NCI-H187 (cell line): Measurements from ENCODE around the gene LOXL1.

ENCODE experiments used
- DNase-seq, 2 experiments: peaks; one replicate each; lab custom pipeline; 2025; lab: John Stamatoyannopoulos, UW

LOXL1 gene

GRCh38 chr15:73981761-73982221 is 55.5 kb downstream of the LOXL1 start:
- DNase-seq: no peak

GRCh38 chr15:73982222-73982962 is 56.1 kb downstream of the LOXL1 start:
- DNase-seq: no peak

GRCh38 chr15:73983211-73983727 is 57.0 kb downstream of the LOXL1 start:
- DNase-seq: no peak

- DNase-seq: no peak
Measured at GRCh38 chr15:73983773-73984172, 57.5 kb downstream of the LOXL1 start.

- DNase-seq: no peak
Measured at GRCh38 chr15:73984208-73984979, 58.1 kb downstream of the LOXL1 start.

GRCh38 chr15:73985101-73985873 is 59.0 kb downstream of the LOXL1 start:
- no peak for DNase-seq

GRCh38 chr15:73986055-73986775 is 60.0 kb downstream of the LOXL1 start:
- no peak for DNase-seq

- no peak for DNase-seq
Measured at GRCh38 chr15:73986776-73987056, 60.5 kb downstream of the LOXL1 start.

- no peak for DNase-seq
Measured at GRCh38 chr15:73987250-73987649, 61.0 kb downstream of the LOXL1 start.

- no peak for DNase-seq
Measured at GRCh38 chr15:73987681-73988444, 61.6 kb downstream of the LOXL1 start.

GRCh38 chr15:73988445-73988969 is 62.2 kb downstream of the LOXL1 start:
- no peak for DNase-seq

GRCh38 chr15:73989001-73989798 is 62.9 kb downstream of the LOXL1 start:
- DNase-seq: no peak

- DNase-seq: no peak
Measured at GRCh38 chr15:73990250-73991005, 64.2 kb downstream of the LOXL1 start.

- no peak for DNase-seq
Measured at GRCh38 chr15:73991260-73991659, 65.0 kb downstream of the LOXL1 start.

GRCh38 chr15:73991726-73992593 is 65.7 kb downstream of the LOXL1 start, which contains the start of gene STOML1:
Gene STOML1, minus strand, starts transcription at chr15:73992295. Its CDS starts 72 bp downstream, at chr15:73992223.
- peak; percentile 81 to 91 for DNase-seq

GRCh38 chr15:73992594-73992898 is 66.3 kb downstream of the LOXL1 start:
- no peak for DNase-seq

GRCh38 chr15:73993211-73993994 is 67.1 kb downstream of the LOXL1 start:
- no peak for DNase-seq
